ENCODE measurements around the gene TMEM235.
"Not testable (repeated sequence)": the region's sequence is repeated elsewhere in the genome, so short reads cannot be mapped to it uniquely, and the experiment has no call there.

TMEM235 gene

DNA sequence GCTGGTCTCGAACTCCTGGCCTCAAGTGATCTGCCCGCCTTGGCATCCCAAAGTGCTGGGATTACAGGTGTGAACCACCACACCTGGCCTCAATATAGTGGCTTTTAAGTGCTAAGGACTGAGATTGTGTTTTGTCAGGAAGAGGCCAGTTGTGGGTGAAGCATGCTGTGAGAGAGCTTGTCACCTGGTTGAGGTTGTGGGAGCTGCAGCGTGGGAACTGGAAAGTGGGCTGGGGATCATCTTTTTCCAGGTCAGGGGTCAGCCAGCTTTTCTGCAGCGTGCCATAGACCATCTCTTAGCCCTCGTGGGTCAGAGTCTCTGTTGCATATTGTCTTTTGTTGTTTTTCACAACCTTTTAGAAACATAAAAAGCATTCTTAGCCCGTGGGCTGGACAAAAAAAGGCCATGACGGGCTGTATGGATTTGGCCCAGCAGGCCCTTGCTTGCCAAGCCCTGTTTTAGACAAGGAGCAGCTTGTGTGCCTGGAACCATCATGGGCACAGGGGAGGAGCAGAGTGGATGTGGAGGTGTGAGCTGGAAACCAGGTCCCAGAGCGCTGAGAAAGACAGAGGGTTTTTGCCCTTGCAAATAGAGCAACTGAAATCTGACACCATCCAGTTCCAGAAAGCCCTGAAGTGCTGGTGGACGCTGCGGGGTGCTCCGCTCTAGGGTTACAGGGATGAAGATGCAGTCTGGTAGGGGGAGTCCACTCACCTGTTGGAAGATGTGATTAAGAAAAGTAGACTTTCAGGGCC is 11.9 kb upstream of the TMEM235 start:
- no peak for DNase-seq (ENCODE audit: low read depth in 2 of 2)

DNA sequence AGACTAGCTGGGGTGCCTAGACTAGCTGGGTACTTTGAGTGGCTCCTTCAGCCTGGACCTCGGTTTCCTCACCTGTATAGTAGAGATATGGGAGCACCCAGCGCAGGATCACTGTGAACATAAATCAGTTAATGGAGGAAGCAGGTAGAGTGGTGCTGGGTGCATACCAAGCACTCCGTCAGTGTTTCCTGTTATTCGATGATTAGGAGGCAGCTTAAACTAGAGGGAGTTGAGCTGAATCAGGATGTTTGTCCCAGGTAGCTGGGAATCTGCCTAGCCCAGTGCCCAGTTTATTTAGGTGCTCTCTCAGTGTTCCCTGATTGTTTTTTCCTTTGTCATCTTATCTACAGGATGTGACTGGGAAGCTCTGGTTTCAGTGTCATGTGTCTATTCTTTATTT is 8.4 kb upstream of the TMEM235 start:
- no peak for DNase-seq (ENCODE audit: low read depth in 2 of 2)

DNA sequence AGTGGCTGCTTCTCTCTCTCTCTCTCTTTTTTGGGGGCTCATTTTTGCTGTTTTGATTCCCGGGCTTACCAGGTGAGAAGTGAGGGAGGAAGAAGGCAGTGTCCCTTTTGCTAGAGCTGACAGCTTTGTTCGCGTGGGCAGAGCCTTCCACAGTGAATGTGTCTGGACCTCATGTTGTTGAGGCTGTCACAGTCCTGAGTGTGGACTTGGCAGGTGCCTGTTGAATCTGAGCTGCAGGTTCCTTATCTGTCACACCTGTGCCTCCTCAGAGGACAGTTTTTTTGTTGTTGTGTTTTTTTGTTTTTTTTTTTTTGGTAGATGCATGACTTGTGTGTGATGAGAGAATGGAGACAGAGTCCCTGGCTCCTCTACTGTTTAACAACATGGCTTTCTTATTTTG is 7.7 kb upstream of the TMEM235 start:
- DNase-seq (ENCODE audit: low read depth in 2 of 2), result no peak

DNA sequence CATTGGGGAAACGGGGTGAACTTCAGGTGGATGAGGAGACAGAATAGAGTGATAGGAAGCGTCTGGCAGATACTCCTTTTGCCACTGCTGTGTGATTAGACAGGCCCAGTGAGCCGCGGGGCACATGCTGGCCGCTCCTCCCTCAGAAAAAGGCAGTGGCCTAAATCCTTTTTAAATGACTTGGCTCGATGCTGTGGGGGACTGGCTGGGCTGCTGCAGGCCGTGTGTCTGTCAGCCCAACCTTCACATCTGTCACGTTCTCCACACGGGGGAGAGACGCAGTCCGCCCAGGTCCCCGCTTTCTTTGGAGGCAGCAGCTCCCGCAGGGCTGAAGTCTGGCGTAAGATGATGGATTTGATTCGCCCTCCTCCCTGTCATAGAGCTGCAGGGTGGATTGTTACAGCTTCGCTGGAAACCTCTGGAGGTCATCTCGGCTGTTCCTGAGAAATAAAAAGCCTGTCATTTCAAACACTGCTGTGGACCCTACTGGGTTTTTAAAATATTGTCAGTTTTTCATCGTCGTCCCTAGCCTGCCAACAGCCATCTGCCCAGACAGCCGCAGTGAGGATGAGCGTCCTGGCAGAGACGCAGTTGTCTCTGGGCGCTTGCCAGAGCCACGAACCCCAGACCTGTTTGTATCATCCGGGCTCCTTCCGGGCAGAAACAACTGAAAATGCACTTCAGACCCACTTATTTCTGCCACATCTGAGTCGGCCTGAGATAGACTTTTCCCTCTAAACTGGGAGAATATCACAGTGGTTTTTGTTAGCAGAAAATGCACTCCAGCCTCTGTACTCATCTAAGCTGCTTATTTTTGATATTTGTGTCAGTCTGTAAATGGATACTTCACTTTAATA is 7.0 kb upstream of the TMEM235 start:
- no peak for DNase-seq (ENCODE audit: low read depth in 2 of 2)

DNA sequence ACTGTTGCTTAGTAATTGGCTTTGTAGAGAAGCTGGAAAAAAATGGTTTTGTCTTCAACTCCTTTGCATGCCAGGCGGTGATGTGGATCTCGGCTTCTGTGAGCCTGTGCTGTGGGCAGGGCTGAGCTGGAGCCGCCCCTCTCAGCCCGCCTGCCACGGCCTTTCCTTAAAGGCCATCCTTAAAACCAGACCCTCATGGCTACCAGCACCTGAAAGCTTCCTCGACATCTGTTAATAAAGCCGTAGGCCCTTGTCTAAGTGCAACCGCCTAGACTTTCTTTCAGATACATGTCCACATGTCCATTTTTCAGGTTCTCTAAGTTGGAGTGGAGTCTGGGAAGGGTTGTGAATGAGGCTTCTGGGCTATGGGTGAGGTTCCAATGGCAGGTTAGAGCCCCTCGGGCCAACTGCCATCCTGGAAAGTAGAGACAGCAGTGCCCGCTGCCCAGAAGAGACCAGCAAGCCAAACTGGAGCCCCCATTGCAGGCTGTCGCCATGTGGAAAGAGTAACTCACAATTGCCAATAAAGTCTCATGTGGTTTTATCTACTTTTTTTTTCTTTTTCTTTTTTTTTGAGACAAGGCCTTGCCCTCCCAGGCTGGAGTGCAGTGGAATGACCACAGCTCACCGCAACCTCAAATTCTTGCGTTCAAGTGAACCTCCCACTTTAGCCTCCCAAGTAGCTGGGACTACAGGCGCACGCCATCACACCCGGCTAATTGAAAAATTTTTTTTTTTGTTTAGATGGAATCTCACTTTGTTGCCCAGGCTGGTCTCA is 6.2 kb upstream of the TMEM235 start:
- DNase-seq (ENCODE audit: low read depth in 2 of 2), result no peak

DNA sequence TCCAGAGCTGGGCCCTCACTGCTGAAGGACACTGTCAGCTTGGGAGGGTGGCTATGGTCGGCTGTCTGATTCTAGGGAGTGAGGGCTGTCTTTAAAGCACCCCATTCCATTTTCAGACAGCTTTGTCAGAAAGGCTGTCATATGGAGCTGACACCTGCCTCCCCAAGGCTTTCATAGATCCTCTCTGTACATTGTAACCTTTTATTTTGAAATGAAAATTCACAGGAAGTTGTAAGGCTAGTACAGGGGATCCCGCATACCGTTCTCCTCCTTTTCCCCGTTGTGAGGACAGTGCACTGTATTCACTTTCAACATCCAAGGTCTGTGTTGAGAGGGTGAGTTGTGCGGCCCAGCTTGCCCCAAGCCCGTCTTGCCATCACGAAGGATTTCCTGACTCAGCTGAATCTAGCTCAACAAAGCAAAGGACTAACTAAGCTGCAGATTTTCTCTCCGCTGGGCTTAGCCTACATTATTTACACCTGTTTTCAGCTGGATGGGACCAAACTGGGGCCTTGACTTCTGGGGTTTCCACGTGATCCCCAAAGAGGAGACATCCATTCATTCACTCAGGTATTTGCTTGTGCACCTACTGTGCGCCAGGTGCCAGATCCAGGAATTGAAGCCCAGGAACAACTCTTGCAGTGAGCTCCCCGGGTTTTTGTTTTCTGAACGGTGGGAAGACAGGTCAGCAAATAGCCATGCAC is 5.2 kb upstream of the TMEM235 start:
- no peak for DNase-seq (ENCODE audit: low read depth in 2 of 2)

DNA sequence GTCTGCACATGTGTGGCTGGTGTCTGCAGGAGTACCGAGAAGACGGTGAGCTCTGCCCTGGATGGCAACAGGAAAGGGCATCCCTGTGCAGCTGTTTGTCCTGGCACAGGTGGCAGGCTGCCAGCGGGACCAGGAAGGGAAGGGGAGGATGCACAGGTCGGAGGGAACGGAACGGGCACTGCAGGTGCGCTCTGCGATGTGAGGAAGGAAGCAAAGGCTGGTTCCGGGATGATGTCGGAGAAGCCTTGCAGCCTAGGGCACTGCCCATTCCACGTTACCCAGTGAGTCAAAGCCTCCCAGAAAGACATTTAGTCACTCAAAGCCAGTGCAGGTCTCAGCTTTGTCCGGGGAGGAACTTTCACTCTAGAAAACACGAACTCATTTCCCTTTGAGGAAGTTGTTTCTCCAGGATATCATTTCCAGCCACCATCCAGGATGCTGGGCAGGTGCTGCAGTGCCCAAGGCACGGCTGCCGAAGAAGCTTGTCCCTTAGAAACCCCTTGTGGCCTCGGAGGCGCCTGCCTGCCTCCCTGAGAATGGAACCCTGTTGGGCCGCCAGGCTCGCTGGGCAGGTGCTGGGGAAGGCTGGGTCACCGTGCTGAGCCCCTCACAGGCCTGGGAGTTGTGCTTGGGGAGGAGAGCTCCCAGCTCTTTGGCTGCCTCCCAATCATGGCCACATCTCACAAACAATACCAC is 4.5 kb upstream of the TMEM235 start:
- no peak for DNase-seq (ENCODE audit: low read depth in 2 of 2)

DNA sequence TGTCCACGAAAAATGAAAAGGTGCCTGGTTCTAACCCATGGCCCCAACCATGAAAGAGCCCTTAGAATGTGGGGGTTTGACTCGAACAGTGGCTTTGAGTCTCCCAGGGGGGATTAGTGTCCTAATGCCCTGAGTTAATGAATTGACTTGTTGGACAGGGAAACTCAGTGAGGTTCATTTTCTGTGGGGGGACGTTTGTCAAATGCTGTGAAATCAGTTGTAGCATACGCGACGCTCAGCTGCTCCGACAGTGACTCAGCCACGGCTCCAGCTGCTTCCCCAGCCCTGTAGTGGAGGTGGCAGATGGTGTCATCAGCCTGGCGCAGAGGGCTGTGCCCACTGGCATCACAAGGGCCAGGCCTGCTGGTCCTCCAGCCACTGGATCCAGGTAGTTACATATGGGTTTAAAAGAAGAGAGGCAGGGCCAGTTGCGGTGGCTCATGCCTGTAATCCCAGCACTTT is 3.9 kb upstream of the TMEM235 start:
- no peak for DNase-seq (ENCODE audit: low read depth in 2 of 2)

DNA sequence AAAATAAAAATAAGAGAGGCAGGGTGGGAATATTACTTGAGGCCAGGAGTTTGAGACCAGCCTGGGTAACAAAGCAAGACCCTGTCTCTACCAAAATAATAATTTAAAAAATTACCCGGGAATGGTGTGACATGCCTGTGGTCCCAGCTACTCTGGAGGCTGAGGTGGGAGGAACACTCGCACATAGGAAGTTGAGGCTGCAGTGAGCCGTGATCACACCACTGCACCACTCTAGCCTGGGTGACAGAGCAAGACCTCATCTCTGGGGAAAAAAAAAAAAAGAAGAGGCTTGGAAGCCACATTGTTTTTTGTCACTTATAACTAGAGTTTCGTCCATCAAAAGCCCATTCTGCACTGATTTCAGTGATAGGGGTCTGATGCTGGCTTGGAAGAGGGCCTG is 3.3 kb upstream of the TMEM235 start:
- no peak for DNase-seq (ENCODE audit: low read depth in 2 of 2)

DNA sequence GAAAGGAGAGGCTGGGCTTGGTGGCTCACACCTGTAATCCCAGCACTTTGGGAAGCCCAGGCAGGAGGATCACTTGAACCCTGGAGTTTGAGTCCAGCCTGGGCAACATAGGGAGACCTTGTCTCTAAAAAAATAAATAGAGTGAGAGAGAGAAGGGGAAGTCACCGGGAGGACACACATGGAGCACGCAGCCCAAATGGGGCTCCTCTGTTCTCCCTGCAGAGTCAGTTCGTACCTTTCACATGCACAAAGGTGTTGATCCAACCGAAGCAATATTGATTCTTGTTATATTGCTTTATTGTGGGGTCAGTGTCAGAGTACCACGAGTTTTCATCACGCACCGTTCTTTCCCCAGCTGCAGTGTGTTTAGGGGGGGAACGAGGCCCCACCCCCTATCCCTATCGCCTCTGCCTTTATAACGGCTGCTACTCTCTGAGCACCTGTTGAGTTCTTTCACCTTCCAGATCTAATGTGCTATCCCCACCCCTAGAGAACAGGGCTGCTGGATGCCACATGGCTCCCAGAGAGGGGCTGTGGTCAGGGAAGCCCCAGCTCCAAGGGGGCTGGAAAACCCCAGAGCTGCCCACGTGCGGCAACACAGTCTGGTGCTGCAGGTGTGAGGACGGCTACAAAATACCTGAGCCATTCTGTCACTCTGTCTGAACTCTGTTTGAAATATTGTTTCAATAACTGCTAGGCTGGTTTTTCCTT is 1.0 kb upstream of the TMEM235 start:
- no peak for DNase-seq (ENCODE audit: low read depth in 2 of 2)

DNA sequence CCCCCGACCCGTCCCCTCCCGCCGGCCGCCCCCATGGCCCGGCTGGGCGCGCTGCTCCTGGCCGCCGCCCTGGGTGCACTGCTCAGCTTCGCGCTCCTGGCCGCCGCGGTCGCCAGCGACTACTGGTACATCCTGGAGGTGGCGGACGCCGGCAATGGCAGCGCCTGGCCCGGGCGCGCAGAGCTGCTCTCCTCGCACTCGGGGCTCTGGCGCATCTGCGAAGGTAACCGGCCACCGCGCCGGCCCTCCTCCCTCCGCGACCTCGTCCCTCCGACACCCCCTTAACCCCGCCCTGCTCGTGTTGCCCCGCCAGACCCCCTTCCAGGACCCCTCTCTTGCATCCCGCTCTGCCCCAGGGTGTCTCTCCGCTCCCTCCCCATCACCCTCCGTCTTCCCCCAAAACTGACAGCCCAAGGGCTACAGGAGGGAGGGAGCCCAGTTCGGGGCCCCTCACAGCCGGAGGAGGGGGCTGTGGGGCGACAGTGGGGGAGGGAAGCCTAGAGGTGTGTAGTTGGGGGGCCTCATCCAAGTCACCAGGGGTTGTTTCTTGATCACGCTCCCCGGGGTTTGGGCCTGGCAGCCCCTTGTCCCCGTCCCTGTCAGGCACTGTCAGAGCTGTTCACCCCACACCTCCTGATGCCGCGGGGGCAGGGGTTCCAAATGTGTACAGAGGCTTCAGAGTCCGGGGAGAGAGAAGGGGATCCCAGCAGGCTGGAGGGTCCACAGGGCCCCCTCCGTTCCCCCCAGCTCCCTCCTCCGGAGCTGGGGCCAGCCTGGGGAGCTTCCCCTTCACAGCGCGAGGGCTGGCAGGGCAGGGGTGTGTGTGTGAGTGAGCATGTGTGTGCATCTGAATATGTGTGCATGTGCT is 794 bp downstream of the TMEM235 start:
- no peak for DNase-seq (ENCODE audit: low read depth in 2 of 2)

DNA sequence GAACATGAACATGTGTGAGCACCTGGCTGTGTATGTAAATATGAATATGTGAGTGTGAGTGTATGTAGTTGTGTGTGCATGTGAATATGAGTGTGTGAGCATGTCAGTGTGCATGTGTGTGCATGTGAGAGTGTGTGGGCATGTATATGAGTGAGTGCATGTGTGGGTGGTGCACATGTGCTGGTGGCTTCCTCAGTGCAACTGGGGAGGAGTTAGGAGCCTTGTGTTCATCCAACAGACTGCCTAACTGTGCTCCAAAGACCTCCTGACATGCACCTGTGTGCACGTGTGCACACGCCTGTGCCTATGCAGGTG is 1.4 kb downstream of the TMEM235 start:
- DNase-seq (ENCODE audit: low read depth in 2 of 2), result no peak

DNA sequence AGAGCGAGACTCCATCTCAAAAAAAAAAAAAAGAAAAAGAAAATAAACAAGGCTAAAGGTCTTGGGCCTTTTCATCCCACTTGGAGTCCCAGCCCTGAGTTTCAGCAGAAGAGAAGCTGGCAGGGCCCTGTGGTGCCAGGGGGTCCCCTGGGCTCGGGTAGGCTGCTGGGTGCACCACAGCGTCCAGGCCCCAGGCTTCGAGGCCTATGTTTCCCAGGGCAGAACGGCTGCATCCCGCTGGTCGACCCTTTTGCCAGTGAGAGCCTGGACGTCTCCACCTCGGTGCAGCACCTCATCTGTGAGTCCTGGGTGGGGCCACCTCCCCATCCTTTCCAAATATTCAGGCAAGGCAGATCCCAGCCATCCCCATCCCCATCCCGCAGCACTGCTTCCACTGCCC is 2.2 kb downstream of the TMEM235 start:
- no peak for DNase-seq (ENCODE audit: low read depth in 2 of 2)

DNA sequence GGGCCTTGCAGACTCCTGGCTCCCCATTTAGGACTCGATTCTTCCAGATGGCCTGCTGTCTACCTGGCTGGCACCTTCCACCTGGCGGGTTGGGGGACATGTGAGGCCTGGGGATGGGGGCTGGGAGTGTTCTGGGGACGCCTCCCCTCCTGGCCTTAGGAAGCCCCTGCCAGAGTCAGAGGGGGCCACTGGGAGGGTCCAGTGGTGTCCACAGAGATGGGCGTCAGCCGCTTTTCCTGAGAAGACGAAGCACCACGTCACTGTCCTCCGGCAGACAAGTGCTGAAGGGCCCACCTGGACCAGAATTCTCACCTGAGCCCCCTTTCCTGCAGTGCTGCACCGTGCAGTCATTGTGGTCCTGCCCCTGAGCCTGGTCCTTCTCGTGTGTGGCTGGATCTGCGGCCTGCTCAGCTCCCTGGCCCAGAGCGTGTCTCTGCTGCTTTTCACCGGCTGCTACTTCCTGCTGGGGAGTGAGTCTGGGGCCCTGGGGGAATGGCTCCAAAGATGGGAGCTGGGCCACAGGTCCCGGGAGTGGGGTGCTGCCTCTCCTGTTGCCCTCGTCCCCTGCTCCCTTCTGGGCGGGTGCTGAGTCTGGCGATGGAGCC is 2.9 kb downstream of the TMEM235 start:
- DNase-seq (ENCODE audit: low read depth in 2 of 2), result no peak

DNA sequence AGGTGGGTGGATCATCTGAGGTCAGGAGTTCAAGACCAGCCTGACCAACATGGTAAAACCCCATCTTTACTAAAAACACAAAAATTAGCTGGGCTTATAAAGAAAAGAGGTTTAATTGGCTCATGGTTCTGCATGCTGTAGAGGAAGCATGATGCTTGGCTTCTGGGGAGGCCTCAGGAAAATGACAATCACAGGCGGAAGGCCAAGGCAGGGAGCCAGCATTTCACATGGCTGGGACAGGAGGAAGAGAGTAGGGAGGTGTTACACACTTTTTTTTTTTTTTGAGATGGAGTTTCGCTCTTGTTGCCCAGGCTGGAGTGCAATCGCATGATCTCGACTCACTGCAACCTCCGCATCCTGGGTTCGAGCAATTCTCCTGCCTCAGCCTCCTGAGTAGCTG is 3.6 kb downstream of the TMEM235 start:
- DNase-seq (ENCODE audit: low read depth in 2 of 2), result not testable (repeated sequence)

DNA sequence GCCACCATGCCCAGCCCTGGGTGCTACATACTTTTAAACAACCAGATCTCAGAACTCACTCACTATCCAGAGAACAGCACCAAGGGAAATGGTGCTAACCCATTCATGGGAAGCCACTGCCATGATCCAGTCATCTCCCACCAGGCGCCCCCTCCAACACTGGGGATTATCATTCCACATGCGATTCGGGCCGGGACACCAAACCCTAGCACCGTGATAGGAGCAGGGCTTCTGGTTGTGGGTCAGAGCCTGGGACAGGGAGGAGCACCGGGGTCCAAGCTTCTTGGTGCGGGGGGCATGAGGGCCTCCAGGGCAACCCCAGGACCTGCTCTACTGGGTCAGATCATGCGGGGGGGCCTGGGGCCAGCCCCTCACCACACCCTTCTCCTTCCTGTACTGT is 4.5 kb downstream of the TMEM235 start:
- DNase-seq (ENCODE audit: low read depth in 2 of 2), result no peak

DNA sequence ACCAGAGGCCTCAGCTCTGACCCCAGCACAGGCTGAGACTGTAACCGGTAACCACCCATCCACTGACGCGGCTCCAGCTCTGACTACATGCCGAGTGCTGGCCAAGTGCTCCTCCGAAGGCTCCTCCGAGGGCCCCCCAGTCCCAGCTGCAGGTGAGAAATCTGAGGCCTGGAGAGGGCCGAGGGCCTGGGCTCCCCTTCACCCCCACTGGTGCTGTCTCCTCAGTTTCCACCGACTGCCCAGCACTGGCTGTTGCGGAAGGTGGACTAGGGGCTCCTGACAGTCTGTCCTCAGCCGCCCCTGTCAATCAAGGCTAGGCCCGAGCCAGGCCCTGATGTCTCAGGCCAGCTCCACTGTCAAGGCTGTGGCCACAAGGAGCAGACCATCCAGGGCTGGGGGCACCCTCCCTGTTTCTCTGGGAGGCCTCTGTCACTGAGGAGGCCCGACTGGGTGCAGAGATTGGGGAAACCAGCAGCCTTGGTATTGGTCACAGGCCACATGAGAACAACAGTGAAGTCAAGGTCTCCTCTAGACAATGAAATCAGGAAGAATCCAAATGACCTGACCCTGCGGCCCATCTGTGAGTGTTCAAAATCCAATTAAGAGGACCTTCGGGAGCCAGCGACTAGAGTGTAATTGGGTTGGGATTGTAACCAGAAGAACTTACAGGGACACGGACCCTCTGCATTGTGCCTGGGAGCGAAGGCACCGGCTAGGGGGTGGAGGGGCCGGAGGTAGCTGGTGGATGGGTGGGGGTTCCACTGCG is 5.1 kb downstream of the TMEM235 start:
- DNase-seq (ENCODE audit: low read depth in 2 of 2), result no peak

DNA sequence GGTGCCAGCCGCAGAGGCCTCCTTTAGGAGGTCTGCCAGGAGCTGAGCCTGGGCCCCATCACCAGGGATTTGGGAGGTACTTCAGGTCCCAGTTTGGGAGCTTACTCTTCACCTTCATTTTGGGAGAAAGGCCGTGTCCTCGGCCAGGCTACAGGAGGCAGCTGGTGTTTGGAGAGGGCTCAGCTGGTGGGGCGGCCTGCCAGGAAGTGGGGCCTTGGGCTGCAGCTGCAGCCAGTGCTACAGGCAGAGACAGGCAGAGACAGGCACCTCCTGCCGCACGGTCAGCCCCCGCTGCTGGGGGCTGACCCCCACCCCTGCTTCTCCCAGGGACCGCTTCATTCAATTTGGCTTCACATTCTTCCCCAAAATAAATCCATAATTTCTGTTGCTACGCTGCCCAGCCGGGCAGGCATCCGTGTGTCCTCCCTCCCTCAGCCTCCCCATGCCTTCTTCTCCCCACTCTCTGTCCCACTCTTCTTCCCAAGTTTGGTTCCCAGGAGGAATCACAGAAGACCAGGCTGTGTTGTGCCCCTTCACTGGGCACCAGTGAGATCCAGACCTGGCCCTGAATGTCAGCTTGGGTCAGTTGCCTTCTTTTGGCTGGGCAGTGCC is 6.1 kb downstream of the TMEM235 start:
- DNase-seq (ENCODE audit: low read depth in 2 of 2), result no peak
